Endometrial microvascular endothelial cells (primary cell): Measurements from ENCODE around the gene DLG1. TPM values are rescaled to one million over a fixed set of nuclear protein-coding genes. Genes with fewer than 3 reads are reported as not detected.

Source experiments
- in situ Hi-C: cut with HindIII; loops from 2 replicates; pipeline ENCODE4 v1.10.0; 2017; ENCODE audit warnings: low sequenced_read_pairs, low pct_unique_long_range_greater_than_20kb; ENCODE audit errors: inconsistent ontology term
- total RNA-seq: library from RNA; depleted of rRNA; stranded (reverse); fragments of >200 nt; gene quantifications from one replicate; pipeline ENCODE4 v1.2.3, GENCODE V29; 2015; ENCODE audit errors: inconsistent ontology term

DLG1 gene
- total RNA-seq, 1 donor from 2014 or later = 32.8 TPM

DNA sequence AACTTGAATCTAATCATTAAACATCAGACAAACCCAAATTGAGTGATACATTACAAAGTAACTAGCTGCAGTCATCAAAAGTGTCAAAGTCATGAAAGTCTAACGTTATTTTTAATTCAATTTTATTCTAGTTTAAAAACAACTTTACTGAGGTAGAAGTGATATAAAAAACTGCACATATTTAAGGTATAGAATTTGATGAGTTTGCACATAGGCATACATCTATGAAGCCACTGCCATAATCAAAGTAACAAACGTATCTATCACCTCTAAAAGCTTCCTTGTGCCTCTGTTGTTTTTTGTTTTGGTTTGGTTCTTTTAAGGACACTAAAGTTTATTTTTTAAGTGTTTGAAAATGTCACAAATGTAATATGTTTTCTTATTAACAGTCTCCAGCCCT is 130.9 kb downstream of the DLG1 start:
- in situ Hi-C loops = no loop called here

- in situ Hi-C loops = no loop called here
Measured at GRCh38 chr3:197165890-197166289, 132.5 kb downstream of the DLG1 start.

- in situ Hi-C loops = no loop called here
Measured at GRCh38 chr3:197155046-197155445, 143.4 kb downstream of the DLG1 start.

DNA sequence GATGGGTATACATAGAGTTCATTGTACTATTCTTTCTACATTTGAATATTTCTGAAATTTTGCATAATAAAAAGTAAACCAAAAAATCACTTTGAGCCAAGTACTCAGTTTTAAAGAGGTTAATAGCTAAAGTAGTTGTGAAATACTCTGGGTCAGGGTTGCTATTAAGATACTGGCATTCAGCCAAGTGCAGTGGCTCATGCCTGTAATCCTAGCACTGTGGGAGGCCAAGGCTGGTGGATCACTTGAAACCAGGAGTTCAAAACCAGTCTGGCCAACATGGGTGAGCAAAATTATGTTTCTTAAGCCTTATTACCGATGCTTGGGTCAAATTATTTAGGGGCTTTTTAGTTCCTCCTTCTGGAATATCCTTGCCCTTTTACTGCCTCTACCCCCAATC is 146.8 kb downstream of the DLG1 start:
- in situ Hi-C loops = no loop called here

- in situ Hi-C loops = no loop called here
Measured at GRCh38 chr3:197149528-197149927, 148.9 kb downstream of the DLG1 start.

DNA sequence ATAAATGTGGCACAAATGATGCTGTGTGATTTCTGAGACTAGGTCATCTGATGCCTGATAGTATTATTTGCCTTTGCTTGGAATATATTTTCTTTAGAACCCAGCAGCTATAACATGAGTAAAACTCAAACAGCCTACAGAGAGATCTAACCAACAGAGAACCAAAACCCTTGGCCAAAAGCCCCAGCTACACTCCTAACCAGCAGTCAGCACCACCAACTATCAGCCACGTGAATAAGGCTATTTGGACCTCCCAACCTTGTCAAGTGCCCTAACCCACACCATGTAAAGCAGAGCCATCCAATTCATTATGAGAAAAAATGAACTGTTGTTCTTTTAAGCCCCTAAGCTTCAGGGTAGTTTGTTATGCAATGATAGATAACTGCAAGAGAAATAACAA is 154.2 kb downstream of the DLG1 start:
- in situ Hi-C loops = no loop called here

DNA sequence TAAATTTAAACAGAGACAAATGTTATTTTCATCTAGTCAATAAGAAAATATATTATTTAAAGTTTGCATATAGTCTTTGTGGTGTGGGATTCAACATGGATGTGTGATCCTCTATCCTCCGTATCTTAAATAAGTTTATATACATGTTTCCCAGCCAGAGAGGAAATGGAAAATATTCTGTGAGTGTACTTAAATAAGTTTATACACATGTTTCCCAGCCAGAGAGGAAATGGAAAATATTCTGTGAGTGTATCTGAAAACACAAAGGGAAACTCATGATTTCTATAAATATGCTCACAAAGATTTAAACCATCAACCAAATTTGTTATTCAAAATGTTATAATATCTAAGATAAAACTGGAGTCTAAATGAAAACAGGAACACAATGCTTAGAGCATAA is 158.8 kb downstream of the DLG1 start:
- in situ Hi-C loops = no loop called here

DNA sequence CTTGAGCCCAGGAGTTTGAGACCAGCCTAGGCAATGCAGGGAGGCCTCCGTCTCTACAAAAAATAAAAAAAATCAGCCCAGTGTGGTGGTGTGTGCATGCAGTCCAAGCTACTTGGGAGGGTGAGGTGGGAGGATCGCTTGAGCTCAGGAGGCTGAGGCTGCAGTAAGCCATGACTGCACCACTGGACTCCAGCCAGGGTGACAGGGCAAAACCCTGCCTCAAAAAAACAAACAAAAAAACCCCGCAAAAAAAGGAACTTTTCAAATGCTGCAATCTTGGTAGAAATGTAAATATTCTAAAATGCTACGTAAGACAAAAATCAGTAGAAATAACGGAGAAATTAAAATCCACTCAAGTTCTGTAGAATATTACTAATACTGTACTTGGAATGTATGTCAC is 160.7 kb downstream of the DLG1 start:
- in situ Hi-C loops = no loop called here

DNA sequence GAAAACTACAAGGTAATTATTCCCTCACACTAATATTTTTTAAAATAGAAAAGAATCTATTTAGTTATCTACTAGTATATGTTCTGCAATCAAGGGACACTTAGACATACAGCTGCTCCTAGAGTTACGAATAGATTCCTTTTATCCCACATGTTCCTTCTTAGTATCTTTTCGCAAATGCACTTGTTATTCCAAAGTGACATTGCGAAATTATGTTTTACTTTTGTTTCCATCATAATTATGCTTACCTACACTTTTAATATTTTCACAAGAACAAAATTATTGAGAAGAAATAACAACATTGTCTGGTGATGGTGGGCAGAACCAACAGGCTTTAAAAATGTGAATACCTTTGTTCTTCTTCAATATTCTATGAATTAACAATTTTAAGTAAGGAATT is 161.7 kb downstream of the DLG1 start:
- in situ Hi-C loops = no loop called here

DNA sequence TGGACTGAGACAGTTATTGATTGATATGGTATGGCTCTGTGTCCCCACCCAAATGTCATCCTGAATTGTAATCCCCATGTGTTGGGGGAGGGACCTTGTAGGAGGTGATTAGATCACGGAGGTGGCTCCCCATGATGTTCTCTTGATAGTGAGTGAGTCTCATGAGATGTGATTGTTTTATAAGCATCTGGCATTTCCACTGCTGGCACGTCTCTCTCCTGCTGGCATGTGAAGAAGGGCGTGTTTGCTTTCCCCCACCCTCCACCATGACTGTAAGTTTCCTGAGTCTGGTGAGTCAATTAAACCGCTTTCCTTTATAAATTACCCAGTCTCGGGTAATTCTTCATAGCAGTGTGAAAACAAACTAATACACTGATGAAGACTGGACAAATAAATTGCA is 163.2 kb downstream of the DLG1 start:
- in situ Hi-C loops = no loop called here

DNA sequence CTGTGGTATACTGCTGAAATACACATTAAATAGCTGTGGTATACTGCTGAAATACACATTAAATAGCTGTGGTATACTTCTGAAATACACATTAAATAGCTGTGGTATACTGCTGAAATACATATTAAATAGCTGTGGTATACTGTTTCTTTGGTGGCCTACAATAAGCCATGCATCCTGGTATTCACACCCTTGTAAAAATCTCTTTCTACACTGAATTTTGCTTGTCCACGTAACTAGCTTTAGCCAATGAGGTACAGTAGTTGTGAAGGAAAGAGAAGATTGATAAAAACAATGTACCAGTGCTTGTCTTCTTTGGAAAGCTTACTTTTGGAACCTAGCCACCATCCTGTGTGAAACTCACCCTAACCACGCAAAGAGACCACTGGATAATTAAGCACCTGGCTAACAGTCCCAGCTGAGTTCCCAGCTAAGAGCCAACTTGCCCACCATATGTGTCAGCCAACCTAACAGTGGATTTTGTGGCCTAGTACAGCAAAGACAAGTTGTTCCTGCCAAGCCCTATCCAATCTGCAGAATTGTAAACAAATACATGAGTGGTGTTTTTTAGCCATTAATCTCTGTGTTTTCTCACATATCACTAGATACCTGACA is 165.4 kb downstream of the DLG1 start:
- in situ Hi-C loops = no loop called here

- in situ Hi-C loops = no loop called here
Measured at GRCh38 chr3:197125636-197126035, 172.8 kb downstream of the DLG1 start.

DNA sequence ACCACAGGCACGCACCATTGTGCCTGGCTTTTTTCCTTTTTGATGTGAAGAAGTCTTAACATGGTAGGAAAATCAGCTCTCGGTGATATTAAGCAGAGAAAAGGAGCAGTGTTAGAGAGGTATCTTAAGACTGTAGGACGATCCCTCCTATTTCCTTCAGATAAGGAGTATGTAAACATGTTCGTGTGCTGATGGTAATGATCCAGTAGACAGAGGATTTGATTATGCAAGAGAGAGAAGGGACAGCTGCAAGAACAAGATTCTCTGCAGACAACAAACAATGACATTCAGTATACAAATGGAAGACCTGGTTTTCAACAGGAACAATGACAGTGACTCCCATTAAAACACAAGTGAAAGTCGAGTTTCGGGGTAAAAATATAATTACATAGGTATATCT is 173.7 kb downstream of the DLG1 start:
- in situ Hi-C loops = no loop called here

DNA sequence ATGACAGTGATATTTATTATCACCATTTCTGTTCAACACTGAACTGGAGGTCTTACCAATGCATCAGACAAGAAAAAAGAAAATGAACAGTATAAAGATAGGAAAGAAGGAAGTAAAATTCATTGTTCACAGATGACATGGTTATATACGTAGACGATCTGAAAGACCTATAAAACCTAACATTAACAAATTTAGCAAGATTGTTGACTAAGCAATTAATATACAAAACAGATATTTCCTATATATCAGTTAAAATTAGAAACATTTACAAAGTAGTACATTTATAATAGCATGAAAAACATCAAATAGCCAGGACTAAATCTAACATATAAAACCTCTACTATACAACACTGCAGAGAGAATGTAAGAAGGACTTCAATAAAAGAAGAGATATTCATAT is 176.0 kb downstream of the DLG1 start:
- in situ Hi-C loops = no loop called here

DNA sequence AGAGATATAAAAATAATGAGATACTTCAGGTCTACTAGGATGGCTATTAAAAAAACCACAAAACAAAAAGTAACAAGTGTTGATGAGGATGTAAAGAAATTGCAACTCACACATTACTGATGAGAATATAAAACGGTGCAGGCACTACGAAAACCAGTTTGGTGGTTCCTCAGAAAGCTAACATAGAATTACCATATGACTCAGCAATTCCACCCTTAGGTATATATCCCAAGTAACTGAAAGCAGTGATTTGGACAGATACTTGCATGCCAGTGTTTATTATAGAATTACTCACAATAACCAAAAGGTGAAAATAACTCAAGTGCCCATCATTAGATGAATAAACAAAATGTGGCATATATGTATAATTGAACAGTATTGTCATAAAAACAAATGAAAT is 181.3 kb downstream of the DLG1 start:
- in situ Hi-C loops = no loop called here

DNA sequence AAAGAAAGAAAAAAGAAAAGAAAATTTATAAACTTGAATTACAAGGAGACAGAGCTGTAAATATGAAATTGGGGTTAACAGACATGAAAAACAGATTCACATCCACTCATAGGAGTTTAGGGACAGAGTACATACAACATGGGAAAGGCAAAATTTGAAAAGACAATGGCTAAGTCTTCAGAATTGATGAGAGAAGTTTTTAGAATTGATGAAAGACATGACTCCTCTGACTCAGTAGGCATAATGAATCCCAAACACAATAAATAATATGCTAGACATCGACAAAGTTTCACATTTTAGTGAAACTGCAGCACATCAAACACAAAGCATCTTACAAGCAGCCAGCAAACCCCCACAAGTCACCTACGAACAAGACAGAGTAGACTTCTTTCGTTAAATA is 184.4 kb downstream of the DLG1 start:
- in situ Hi-C loops = no loop called here

- in situ Hi-C loops = no loop called here
Measured at GRCh38 chr3:197111685-197112084, 186.7 kb downstream of the DLG1 start.

DNA sequence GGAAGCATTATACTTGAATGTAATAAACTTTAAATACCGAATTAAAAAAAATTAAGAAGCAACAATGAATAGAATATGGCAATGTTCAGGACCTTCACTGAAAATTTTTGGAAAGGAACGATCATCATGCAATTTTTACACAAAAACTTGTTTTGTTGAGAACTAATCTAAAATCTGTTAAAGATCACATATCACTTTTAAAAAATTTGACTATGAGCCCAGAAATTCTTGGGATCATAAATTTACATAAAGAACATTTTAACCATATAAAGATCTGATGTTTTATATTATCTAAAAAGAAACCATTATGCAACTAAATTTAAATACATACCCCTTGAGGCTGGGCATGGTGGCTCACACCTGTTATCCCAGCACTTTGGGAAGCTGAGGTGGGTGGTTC is 192.6 kb downstream of the DLG1 start:
- in situ Hi-C loops = no loop called here

DNA sequence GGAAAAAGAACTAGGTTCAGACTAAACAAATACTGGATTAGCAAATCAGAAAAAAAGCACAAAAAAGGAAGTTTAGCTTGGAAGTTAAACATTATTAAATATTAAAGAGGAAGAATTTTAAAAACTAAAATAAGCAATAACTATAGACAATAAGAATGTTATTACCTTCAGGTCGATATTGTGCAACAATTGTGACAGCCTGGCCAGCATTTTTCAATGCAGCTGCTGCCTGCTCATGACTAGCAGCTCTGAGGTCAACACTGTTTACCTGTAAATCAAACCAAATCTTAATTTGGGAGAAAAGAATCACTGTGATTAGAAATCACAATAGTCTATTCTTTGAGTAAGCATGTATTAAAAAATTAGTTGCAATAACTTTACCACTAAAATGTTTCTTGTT is 193.7 kb downstream of the DLG1 start:
- in situ Hi-C loops = no loop called here

- in situ Hi-C loops = no loop called here
Measured at GRCh38 chr3:197103766-197104165, 194.6 kb downstream of the DLG1 start.

GRCh38 chr3:197093871-197094270 is 204.5 kb downstream of the DLG1 start:
- in situ Hi-C loops = no loop called here
